Sigmoid colon (tissue), 3 donors: ENCODE results near the gene ZNF480.

Experiments used
- CTCF ChIP-seq, 4 experiments: fragments of 450-650 bp in 3 of 4; fragments of 200-600 bp in 1 of 4; IDR thresholded peaks; one replicate each; pipeline ENCODE4 v1.5.1; 2016 to 2019; ENCODE audit warnings: antibody characterized with exemption in 4 of 4, mild to moderate bottlenecking in 3 of 4, moderate library complexity in 2 of 4
- POLR2A ChIP-seq, 2 donors: fragments of 450-650 bp; IDR thresholded peaks; one replicate each; pipeline ENCODE4 v1.6.1; 2016; ENCODE audit warnings: antibody characterized with exemption in 2 of 2, mild to moderate bottlenecking in 2 of 2, moderate library complexity in 2 of 2

- TF ChIP-seq CTCF (IDR thresholded peaks at IDR 0.05) (no peak), POLR2A (IDR thresholded peaks at IDR 0.05) (no peak)
Measured at GRCh38 chr19:52331757-52332156, 34.8 kb downstream of the ZNF480 start.
